ENCODE results near the gene ENOX2.

ENOX2 gene

GRCh38 chrX:130702867-130703707 is 199.9 kb downstream of the ENOX2 start:
- no peak for DNase-seq (ENCODE audit: low spot score)

- DNase-seq (ENCODE audit: low spot score), result no peak
These were observed 202.4 kb downstream of the ENOX2 start for GRCh38 chrX:130700629-130701028.

GRCh38 chrX:130699618-130700017 is 203.4 kb downstream of the ENOX2 start:
- DNase-seq (ENCODE audit: low spot score), result no peak

GRCh38 chrX:130696542-130696941 is 206.5 kb downstream of the ENOX2 start:
- DNase-seq (ENCODE audit: low spot score), result no peak

GRCh38 chrX:130695931-130696330 is 207.1 kb downstream of the ENOX2 start:
- no peak for DNase-seq (ENCODE audit: low spot score)

GRCh38 chrX:130694983-130695382 is 208.0 kb downstream of the ENOX2 start:
- no peak for DNase-seq (ENCODE audit: low spot score)

GRCh38 chrX:130691576-130691975 is 211.4 kb downstream of the ENOX2 start:
- no peak for DNase-seq (ENCODE audit: low spot score)

GRCh38 chrX:130688360-130688759 is 214.6 kb downstream of the ENOX2 start:
- no peak for DNase-seq (ENCODE audit: low spot score)

- no peak for DNase-seq (ENCODE audit: low spot score)
These were observed 220.0 kb downstream of the ENOX2 start for GRCh38 chrX:130682990-130683389.

- no peak for DNase-seq (ENCODE audit: low spot score)
These were observed 222.6 kb downstream of the ENOX2 start for GRCh38 chrX:130680164-130681035.

GRCh38 chrX:130676861-130677260 is 226.1 kb downstream of the ENOX2 start:
- DNase-seq (ENCODE audit: low spot score), result no peak

- no peak for DNase-seq (ENCODE audit: low spot score)
These were observed 230.8 kb downstream of the ENOX2 start for GRCh38 chrX:130672214-130672613.

- DNase-seq (ENCODE audit: low spot score), result no peak
These were observed 233.8 kb downstream of the ENOX2 start for GRCh38 chrX:130669233-130669632.

GRCh38 chrX:130665263-130665662 is 237.7 kb downstream of the ENOX2 start:
- DNase-seq (ENCODE audit: low spot score), result no peak

- no peak for DNase-seq (ENCODE audit: low spot score)
These were observed 244.7 kb downstream of the ENOX2 start for GRCh38 chrX:130658310-130658709.

- no peak for DNase-seq (ENCODE audit: low spot score)
These were observed 248.5 kb downstream of the ENOX2 start for GRCh38 chrX:130654409-130654950.

GRCh38 chrX:130652824-130653578 is 250.0 kb downstream of the ENOX2 start:
- DNase-seq (ENCODE audit: low spot score), result no peak

- DNase-seq (ENCODE audit: low spot score), result no peak
These were observed 253.3 kb downstream of the ENOX2 start for GRCh38 chrX:130649738-130650137.

- no peak for DNase-seq (ENCODE audit: low spot score)
These were observed 255.5 kb downstream of the ENOX2 start for GRCh38 chrX:130647468-130647867.

- DNase-seq (ENCODE audit: low spot score), result no peak
These were observed 256.9 kb downstream of the ENOX2 start for GRCh38 chrX:130645955-130646583.

- no peak for DNase-seq (ENCODE audit: low spot score)
These were observed 265.4 kb downstream of the ENOX2 start for GRCh38 chrX:130637591-130637990.

- DNase-seq (ENCODE audit: low spot score), result no peak
These were observed 266.7 kb downstream of the ENOX2 start for GRCh38 chrX:130636277-130636676.
